Measurements from ENCODE around the gene LCE6A. TPM values are rescaled to one million over a fixed set of nuclear protein-coding genes. Genes with fewer than 3 reads are reported as not detected.

Gene LCE6A
- total and polyA plus RNA-seq, 9 donors, result not detected

GRCh38 chr1:152823294-152823693 lies 19.4 kb upstream of the LCE6A start:
- DNase-seq, result no peak
- Histone ChIP-seq H3K36me3 (no peaks in the 10 kb centered on the region), H3K4me3 (no peak overlapping the region), H3K4me1 (ENCODE audit: insufficient read depth) (no peaks in the 10 kb centered on the region), H3K27me3 (no peaks in the 10 kb centered on the region), H3K27ac (no peak overlapping the region), H3K9me3 (no peaks in the 10 kb centered on the region)
- TF ChIP-seq CTCF (IDR thresholded peaks at IDR 0.05) (no peak), EP300 (IDR thresholded peaks at IDR 0.05) (no peak), POLR2A (IDR thresholded peaks at IDR 0.05) (no peak)
- WGBS, 3 donors, result 48 to 49% (median 49%) methylated on average over 5 of the region's 5 CpGs
- intact Hi-C loops (cut with DNase I), result no loop called here

- Histone ChIP-seq H3K9me3 (no peaks in the 10 kb centered on the region), H3K36me3 (no peaks in the 10 kb centered on the region), H3K27me3 (no peaks in the 10 kb centered on the region), H3K4me1 (ENCODE audit: insufficient read depth) (no peaks in the 10 kb centered on the region), H3K4me3 (no peak overlapping the region), H3K27ac (no peak overlapping the region)
- intact Hi-C loops (cut with DNase I), result no loop called here
- TF ChIP-seq POLR2A (IDR thresholded peaks at IDR 0.05) (no peak), CTCF (IDR thresholded peaks at IDR 0.05) (no peak), EP300 (IDR thresholded peaks at IDR 0.05) (no peak)
- DNase-seq, result no peak
Observed at GRCh38 chr1:152824964-152825363, 17.7 kb upstream of the LCE6A start.

- Histone ChIP-seq H3K36me3 (no peaks in the 10 kb centered on the region), H3K4me1 (ENCODE audit: insufficient read depth) (no peaks in the 10 kb centered on the region), H3K9me3 (no peaks in the 10 kb centered on the region), H3K27me3 (no peaks in the 10 kb centered on the region), H3K27ac (no peak within 1 kb of the TSS), H3K4me3 (no peak within 1 kb of the TSS)
- 59 to 90% (median 85%) methylated on average over 2 of the region's 2 CpGs for WGBS, 3 donors
- intact Hi-C loops (cut with DNase I), result no loop called here
- no peak for DNase-seq
- TF ChIP-seq POLR2A (IDR thresholded peaks at IDR 0.05) (no peak), EP300 (IDR thresholded peaks at IDR 0.05) (no peak), CTCF (IDR thresholded peaks at IDR 0.05) (no peak)
Observed at GRCh38 chr1:152827173-152827572, 15.5 kb upstream of the LCE6A start, which contains the start of gene LCE1A. Gene LCE1A, plus strand, starts transcription at chr1:152827473. Its CDS starts 0 bp downstream, at chr1:152827473.

GRCh38 chr1:152836870-152837269 lies 5.8 kb upstream of the LCE6A start:
- Histone ChIP-seq H3K9me3 (no peaks in the 10 kb centered on the region), H3K27ac (no peak overlapping the region), H3K27me3 (no peaks in the 10 kb centered on the region), H3K4me3 (no peak overlapping the region), H3K4me1 (ENCODE audit: insufficient read depth) (no peaks in the 10 kb centered on the region), H3K36me3 (no peaks in the 10 kb centered on the region)
- DNase-seq, result no peak
- no peak for TF ChIP-seq EP300 (IDR thresholded peaks at IDR 0.05)
- TF ChIP-seq CTCF (IDR thresholded peaks at IDR 0.05), result no peak
- no peak for TF ChIP-seq POLR2A (IDR thresholded peaks at IDR 0.05)
- WGBS, 3 donors, result 29 to 46% (median 38%) methylated on average over 2 of the region's 2 CpGs
- intact Hi-C loops (cut with DNase I), result no loop called here

- intact Hi-C loops (cut with DNase I), result no loop called here
- Histone ChIP-seq H3K4me1 (ENCODE audit: insufficient read depth) (no peaks in the 10 kb centered on the region), H3K27me3 (no peaks in the 10 kb centered on the region), H3K36me3 (no peaks in the 10 kb centered on the region), H3K9me3 (no peaks in the 10 kb centered on the region), H3K4me3 (no peak overlapping the region), H3K27ac (no peak overlapping the region)
- DNase-seq, result no peak
- WGBS, 3 donors, result 55 to 68% (median 58%) methylated on average over 2 of the region's 2 CpGs
- TF ChIP-seq POLR2A (IDR thresholded peaks at IDR 0.05) (no peak), CTCF (IDR thresholded peaks at IDR 0.05) (no peak), EP300 (IDR thresholded peaks at IDR 0.05) (no peak)
Observed at GRCh38 chr1:152855661-152856060, 13.0 kb downstream of the LCE6A start.
